Measurements from ENCODE around the gene LRFN2.

Gene LRFN2

GRCh38 chr6:40587240-40588069, at the start of gene LRFN2:
Gene LRFN2, minus strand, starts transcription at chr6:40587364.
- DNase-seq (ENCODE audit: low spot score) = peak; percentile 89
- peak; percentile 61 for TF ChIP-seq CTCF (IDR thresholded peaks at IDR 0.05; ENCODE audit: extremely low read depth, missing control alignments)

DNA sequence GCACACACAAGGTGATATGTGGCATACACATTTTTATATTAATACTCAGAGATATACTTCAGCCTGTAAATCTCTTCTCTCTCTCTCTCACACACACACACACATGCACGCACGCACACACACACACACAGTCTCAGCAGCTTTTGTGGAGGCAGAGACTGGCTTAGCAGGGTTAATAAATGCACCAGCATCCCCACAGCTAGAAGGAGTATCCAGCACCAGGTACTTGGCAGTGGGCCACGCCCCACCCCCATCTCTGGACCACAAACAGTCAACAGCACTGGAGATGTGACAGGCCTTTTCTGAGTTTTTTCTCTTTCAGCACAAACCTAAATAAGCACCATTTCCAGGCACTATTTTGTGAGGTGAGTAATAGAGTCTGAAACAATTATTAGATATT, 47.3 kb upstream of the LRFN2 start:
- TF ChIP-seq CTCF (IDR thresholded peaks at IDR 0.05; ENCODE audit: extremely low read depth, missing control alignments) = no peak
- DNase-seq (ENCODE audit: low spot score) = no peak

GRCh38 chr6:40631744-40632143, 44.6 kb upstream of the LRFN2 start:
- DNase-seq (ENCODE audit: low spot score) = no peak
- TF ChIP-seq CTCF (IDR thresholded peaks at IDR 0.05; ENCODE audit: extremely low read depth, missing control alignments) = no peak

- no peak for DNase-seq (ENCODE audit: low spot score)
- no peak for TF ChIP-seq CTCF (IDR thresholded peaks at IDR 0.05; ENCODE audit: extremely low read depth, missing control alignments)
Observed at GRCh38 chr6:40630488-40630887, 43.3 kb upstream of the LRFN2 start.

DNA sequence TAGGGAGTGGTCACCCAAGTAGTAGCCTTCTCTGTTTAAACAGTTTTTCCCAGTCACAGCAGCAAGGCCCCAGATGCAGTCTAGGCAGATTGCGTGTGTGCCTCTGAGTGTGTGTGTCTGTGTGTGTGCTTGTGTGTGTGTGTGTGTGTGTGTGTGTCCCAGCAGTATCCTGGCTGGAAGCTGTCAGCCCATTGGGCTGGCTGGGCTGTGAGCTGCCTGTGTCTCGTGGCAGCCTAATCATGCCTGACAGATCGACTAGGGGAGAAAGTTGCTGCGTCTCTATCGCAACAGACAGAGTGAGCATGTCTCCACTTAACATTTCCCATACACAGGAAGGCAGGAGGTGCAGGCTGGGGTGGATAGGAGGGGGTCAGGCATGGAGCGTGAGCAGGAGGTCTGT, 42.9 kb upstream of the LRFN2 start:
- TF ChIP-seq CTCF (IDR thresholded peaks at IDR 0.05; ENCODE audit: extremely low read depth, missing control alignments) = no peak
- DNase-seq (ENCODE audit: low spot score) = no peak

DNA sequence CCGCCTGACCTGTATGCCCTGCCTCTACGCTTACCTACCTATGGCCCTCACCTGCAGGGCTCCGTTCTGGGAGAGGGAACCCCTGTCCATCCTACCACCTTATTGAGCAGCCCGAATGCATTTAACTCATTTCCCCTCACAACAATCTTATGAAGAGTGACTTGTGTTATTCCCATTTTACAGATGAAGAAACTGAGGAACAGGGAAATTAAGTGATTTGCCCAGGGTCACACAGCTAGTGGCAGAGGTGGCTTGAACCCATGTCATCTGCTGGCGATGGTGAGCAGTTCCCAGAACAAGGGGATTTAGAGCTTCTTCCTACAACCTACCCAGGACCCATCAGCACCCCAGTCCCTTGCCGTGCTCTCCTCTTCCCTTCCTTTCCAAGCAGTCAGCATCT, 42.3 kb upstream of the LRFN2 start:
- DNase-seq (ENCODE audit: low spot score) = no peak
- TF ChIP-seq CTCF (IDR thresholded peaks at IDR 0.05; ENCODE audit: extremely low read depth, missing control alignments) = no peak

DNA sequence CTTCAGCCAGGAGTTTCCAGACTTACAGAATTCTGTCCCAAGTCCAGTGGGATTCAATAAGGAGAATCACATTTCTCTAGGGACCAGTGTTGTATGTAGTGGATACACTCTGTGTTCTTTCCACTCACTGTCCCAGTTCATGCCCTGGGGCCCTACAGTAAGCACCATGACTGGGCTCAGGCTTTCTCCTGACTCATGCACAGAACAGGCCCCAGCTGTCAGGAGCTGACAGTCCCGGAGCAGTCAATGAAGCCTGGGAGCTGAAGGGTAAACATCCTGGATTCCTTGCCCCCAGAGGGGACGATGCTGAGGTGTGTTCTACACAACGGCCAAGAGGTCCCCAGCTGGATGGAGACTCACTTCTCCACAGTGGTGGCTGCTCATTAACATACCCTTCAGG, 40.2 kb upstream of the LRFN2 start:
- TF ChIP-seq CTCF (IDR thresholded peaks at IDR 0.05; ENCODE audit: extremely low read depth, missing control alignments) = no peak
- DNase-seq (ENCODE audit: low spot score) = no peak

Measured in GM20000 (cell line).